HepG2 (cell line): ENCODE results near the gene BCAS1. TPM values are rescaled to one million over a fixed set of nuclear protein-coding genes. Genes with fewer than 3 reads are reported as not detected.

Experiments
- CC2D1A ChIP-seq: sonication (generic); formaldehyde crosslinking; IDR thresholded peaks from 2 replicates; pipeline ENCODE4 v1.8.1; 2023; ENCODE audit warnings: mild to moderate bottlenecking, missing genetic modification reagents
- CCDC6 ChIP-seq: sonication (generic); formaldehyde crosslinking; IDR thresholded peaks from 2 replicates; pipeline ENCODE4 v1.8.1; 2022; ENCODE audit warnings: mild to moderate bottlenecking, missing genetic modification reagents, moderate library complexity
- GZF1 ChIP-seq: sonication (generic); formaldehyde crosslinking; IDR thresholded peaks from 2 replicates; pipeline ENCODE4 v1.5.1; 2020; ENCODE audit warnings: mild to moderate bottlenecking, missing genetic modification reagents
- KLF15 ChIP-seq: sonication (generic); formaldehyde crosslinking; IDR thresholded peaks from 2 replicates; pipeline ENCODE4 v1.8.1; 2023; ENCODE audit warnings: borderline replicate concordance, mild to moderate bottlenecking, inconsistent platforms, missing genetic modification reagents, mixed read lengths
- NCOR1 ChIP-seq: fragments of 200-600 bp; sonication (generic); IDR thresholded peaks from 2 replicates; pipeline ENCODE4 v1.7.0; 2017; ENCODE audit warnings: antibody characterized with exemption, low read length, borderline replicate concordance
- NR2F2 ChIP-seq: IDR thresholded peaks from 2 replicates; pipeline ENCODE4 v1.6.1; 2012; ENCODE audit warnings: low read depth, inconsistent platforms, borderline replicate concordance
- NR2F6 ChIP-seq, 2 experiments: IDR thresholded peaks; 2 replicates each; pipeline ENCODE4 v1.6.1; 2016; ENCODE audit warnings: antibody characterized with exemption in 1 of 2, mild to moderate bottlenecking in 1 of 2
- ONECUT2 ChIP-seq: sonication (generic); formaldehyde crosslinking; IDR thresholded peaks from 2 replicates; pipeline ENCODE4 v1.4.0; 2020; ENCODE audit warnings: missing genetic modification reagents
- REL ChIP-seq: sonication (generic); formaldehyde crosslinking; conservative IDR thresholded peaks from 2 replicates; pipeline ENCODE4 v1.8.0; 2022; ENCODE audit warnings: mild to moderate bottlenecking, missing genetic modification reagents, moderate library complexity
- RXRB ChIP-seq: IDR thresholded peaks from 2 replicates; pipeline ENCODE4 v1.6.1; 2016; ENCODE audit warnings: borderline replicate concordance, missing genetic modification reagents, missing compliant biosample characterization
- SMARCE1 ChIP-seq: fragments of 450-650 bp; IDR thresholded peaks from 2 replicates; pipeline ENCODE4 v1.6.1; 2017; ENCODE audit warnings: borderline replicate concordance
- ZFY ChIP-seq: sonication (generic); formaldehyde crosslinking; IDR thresholded peaks from 2 replicates; pipeline ENCODE4 v1.4.0; 2020; ENCODE audit warnings: missing genetic modification reagents
- ZNF550 ChIP-seq: sonication (generic); formaldehyde crosslinking; IDR thresholded peaks from 2 replicates; pipeline ENCODE4 v1.4.0; 2020; ENCODE audit warnings: mild to moderate bottlenecking, missing genetic modification reagents, borderline replicate concordance
- ZNF589 ChIP-seq: sonication (generic); formaldehyde crosslinking; conservative IDR thresholded peaks from 2 replicates; pipeline ENCODE4 v1.8.0; 2022; ENCODE audit warnings: mild to moderate bottlenecking, moderate library complexity, missing genetic modification reagents
- ZNF713 ChIP-seq: sonication (generic); formaldehyde crosslinking; IDR thresholded peaks from 2 replicates; pipeline ENCODE4 v1.4.0; 2020; ENCODE audit warnings: mild to moderate bottlenecking, missing genetic modification reagents
- ZNF773 ChIP-seq: sonication (generic); formaldehyde crosslinking; IDR thresholded peaks from 2 replicates; pipeline ENCODE4 v1.4.0; 2020; ENCODE audit warnings: missing genetic modification reagents, borderline replicate concordance
- ZNF792 ChIP-seq: IDR thresholded peaks from 2 replicates; pipeline ENCODE4 v1.6.1; 2016
- polyA plus RNA-seq, 8 experiments: library from polyadenylated mRNA; depleted of rRNA in 3 of 8; stranded (reverse) in 7 of 8; unstranded in 1 of 8; fragments of >200 nt; fragmentation: Illumina TruSeq in 4 of 8; extraction: Trizol in 4 of 8; gene quantifications; 2 replicates each; pipeline versions ENCODE4 v1.2.1 to v1.2.3, GENCODE V29; 2011 to 2016; ENCODE audit warnings: low read depth in 4 of 8, missing spikeins in 1 of 8, mixed read lengths in 1 of 8; ENCODE audit not compliant: insufficient read depth in 1 of 8
- total RNA-seq, 5 experiments: library from RNA; depleted of rRNA; stranded (reverse); fragments of >200 nt; fragmentation: Illumina TruSeq; extraction: Trizol; gene quantifications; 2 replicates each; pipeline ENCODE4 v1.2.3, GENCODE V29; 2016; ENCODE audit warnings: low read depth in 1 of 5
- TF ChIP-seq, protein P1 (sequence below): sonication (generic); formaldehyde crosslinking; IDR thresholded peaks from 2 replicates; pipeline ENCODE4 v1.8.0; 2023; ENCODE audit warnings: mild to moderate bottlenecking, missing genetic modification reagents
- TF ChIP-seq, protein P2 (sequence below): sonication (generic); formaldehyde crosslinking; IDR thresholded peaks from 2 replicates; pipeline ENCODE4 v1.8.0; 2022; ENCODE audit warnings: mild to moderate bottlenecking, missing genetic modification reagents; ENCODE audit not compliant: insufficient replicate concordance
- TF ChIP-seq, protein P3 (sequence below): sonication (generic); formaldehyde crosslinking; IDR thresholded peaks from one replicate; pipeline ENCODE4 v1.5.1; 2020; ENCODE audit warnings: mild to moderate bottlenecking, missing genetic modification reagents; ENCODE audit errors: not compliant biosample characterization

The BCAS1 gene
- total and polyA plus RNA-seq, 2 of the 13 experiments (the other 11 are each of a cell fraction or from before 2014, with no cell fraction given) = 0.55 to 0.91 TPM

DNA sequence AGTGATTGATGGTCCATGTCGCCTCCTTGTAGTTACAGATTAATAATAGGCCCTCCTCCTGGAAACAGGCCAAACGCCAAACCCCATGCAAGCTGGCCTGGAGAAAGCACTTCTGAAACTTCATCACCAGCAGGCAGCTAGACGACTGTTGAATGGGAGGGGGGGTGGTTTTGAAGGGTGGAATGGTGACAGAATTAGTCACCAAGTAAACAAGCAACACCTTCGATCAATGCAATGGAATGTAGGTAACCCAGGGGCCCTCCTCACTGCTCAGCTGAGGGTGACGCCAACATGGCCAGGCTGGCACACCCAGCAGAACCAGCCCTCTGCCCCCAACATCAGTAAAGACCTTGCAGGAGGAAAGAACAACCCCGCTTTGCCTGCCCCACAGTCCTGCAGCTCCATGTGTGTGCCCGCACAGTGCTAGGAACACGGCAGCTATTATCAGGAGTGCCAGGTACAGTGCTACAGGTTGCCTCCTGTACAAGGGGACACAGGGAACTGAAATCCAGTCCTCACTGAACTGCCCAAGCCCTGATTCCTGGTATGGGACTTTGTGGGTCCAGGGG is 2.7 kb downstream of the BCAS1 start (continued):
- TF ChIP-seq, protein P1, sequence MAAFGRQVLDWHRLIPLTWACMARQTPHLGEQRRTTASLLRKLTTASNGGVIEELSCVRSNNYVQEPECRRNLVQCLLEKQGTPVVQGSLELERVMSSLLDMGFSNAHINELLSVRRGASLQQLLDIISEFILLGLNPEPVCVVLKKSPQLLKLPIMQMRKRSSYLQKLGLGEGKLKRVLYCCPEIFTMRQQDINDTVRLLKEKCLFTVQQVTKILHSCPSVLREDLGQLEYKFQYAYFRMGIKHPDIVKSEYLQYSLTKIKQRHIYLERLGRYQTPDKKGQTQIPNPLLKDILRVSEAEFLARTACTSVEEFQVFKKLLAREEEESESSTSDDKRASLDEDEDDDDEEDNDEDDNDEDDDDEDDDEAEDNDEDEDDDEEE (CRISPR knock-in tag) = no peak
- TF ChIP-seq, protein P2, sequence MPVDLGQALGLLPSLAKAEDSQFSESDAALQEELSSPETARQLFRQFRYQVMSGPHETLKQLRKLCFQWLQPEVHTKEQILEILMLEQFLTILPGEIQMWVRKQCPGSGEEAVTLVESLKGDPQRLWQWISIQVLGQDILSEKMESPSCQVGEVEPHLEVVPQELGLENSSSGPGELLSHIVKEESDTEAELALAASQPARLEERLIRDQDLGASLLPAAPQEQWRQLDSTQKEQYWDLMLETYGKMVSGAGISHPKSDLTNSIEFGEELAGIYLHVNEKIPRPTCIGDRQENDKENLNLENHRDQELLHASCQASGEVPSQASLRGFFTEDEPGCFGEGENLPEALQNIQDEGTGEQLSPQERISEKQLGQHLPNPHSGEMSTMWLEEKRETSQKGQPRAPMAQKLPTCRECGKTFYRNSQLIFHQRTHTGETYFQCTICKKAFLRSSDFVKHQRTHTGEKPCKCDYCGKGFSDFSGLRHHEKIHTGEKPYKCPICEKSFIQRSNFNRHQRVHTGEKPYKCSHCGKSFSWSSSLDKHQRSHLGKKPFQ = no peak
- TF ChIP-seq CC2D1A (CRISPR knock-in tag) (no peak), KLF15 (CRISPR knock-in tag) (no peak), CCDC6 (CRISPR knock-in tag) (peak; percentile 62; the same call in 1 of the 2 replicates), ONECUT2 (CRISPR knock-in tag) (peak; percentile 97), NR2F2 (peak; percentile 60; the same call in 1 of the 2 replicates), ZNF773 (CRISPR knock-in tag) (0 out of 2 replicates have a peak, but pooled peaks have one; percentile 43), RXRB (CRISPR knock-in tag) (peak; percentile 90), ZNF550 (CRISPR knock-in tag) (peak; percentile 38; the same call in 1 of the 2 replicates), NCOR1 (peak; percentile 60; the same call in 1 of the 2 replicates), NR2F6 (IDR thresholded peaks at IDR 0.05) (peak; percentile 64; the same call in 1 of the 2 replicates), NR2F6 (CRISPR knock-in tag; IDR thresholded peaks at IDR 0.05) (peak; percentile 76), ZNF713 (CRISPR knock-in tag) (no peak), ZNF589 (0 out of 2 replicates have a peak, but pooled peaks have one; percentile 68), SMARCE1 (peak; percentile 98; the same call in 1 of the 2 replicates), REL (no peak), ZNF792 (CRISPR knock-in tag) (peak; percentile 97), GZF1 (CRISPR knock-in tag) (no peak), ZFY (peak; percentile 57)
- TF ChIP-seq, protein P3, sequence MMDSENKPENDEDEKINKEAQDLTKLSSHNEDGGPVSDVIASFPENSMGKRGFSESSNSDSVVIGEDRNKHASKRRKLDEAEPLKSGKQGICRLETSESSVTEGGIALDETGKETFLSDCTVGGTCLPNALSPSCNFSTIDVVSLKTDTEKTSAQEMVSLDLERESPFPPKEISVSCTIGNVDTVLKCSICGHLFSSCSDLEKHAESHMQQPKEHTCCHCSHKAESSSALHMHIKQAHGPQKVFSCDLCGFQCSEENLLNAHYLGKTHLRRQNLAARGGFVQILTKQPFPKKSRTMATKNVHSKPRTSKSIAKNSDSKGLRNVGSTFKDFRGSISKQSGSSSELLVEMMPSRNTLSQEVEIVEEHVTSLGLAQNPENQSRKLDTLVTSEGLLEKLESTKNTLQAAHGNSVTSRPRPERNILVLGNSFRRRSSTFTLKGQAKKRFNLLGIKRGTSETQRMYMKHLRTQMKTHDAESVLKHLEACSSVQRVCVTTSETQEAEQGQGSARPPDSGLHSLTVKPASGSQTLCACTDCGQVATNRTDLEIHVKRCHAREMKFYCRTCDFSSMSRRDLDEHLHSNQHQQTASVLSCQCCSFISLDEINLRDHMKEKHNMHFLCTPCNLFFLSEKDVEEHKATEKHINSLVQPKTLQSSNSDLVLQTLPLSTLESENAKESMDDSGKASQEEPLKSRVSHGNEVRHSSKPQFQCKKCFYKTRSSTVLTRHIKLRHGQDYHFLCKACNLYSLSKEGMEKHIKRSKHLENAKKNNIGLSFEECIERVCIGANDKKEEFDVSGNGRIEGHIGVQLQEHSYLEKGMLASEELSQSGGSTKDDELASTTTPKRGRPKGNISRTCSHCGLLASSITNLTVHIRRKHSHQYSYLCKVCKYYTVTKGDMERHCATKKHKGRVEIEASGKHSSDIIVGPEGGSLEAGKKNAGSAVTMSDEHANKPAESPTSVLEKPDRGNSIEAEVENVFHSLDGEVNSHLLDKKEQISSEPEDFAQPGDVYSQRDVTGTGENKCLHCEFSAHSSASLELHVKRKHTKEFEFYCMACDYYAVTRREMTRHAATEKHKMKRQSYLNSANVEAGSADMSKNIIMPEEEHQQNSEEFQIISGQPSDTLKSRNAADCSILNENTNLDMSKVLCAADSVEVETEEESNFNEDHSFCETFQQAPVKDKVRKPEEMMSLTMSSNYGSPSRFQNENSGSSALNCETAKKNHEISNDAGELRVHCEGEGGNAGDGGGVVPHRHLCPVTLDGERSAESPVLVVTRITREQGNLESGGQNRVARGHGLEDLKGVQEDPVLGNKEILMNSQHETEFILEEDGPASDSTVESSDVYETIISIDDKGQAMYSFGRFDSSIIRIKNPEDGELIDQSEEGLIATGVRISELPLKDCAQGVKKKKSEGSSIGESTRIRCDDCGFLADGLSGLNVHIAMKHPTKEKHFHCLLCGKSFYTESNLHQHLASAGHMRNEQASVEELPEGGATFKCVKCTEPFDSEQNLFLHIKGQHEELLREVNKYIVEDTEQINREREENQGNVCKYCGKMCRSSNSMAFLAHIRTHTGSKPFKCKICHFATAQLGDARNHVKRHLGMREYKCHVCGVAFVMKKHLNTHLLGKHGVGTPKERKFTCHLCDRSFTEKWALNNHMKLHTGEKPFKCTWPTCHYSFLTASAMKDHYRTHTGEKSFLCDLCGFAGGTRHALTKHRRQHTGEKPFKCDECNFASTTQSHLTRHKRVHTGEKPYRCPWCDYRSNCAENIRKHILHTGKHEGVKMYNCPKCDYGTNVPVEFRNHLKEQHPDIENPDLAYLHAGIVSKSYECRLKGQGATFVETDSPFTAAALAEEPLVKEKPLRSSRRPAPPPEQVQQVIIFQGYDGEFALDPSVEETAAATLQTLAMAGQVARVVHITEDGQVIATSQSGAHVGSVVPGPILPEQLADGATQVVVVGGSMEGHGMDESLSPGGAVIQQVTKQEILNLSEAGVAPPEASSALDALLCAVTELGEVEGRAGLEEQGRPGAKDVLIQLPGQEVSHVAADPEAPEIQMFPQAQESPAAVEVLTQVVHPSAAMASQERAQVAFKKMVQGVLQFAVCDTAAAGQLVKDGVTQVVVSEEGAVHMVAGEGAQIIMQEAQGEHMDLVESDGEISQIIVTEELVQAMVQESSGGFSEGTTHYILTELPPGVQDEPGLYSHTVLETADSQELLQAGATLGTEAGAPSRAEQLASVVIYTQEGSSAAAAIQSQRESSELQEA (CRISPR knock-in tag) = no peak
